Non-pigmented ciliary epithelial cell (primary cell): ENCODE data around the gene NAP1L4.
"Not testable (repeated sequence)": the region's sequence is repeated elsewhere in the genome, so short reads cannot be mapped to it uniquely, and the experiment has no call there.

Source experiments
- DNase-seq: peaks from one replicate; pipeline ENCODE4 v3.0.0-alpha.2; 2010; ENCODE audit warnings: low read depth

The NAP1L4 gene

DNA sequence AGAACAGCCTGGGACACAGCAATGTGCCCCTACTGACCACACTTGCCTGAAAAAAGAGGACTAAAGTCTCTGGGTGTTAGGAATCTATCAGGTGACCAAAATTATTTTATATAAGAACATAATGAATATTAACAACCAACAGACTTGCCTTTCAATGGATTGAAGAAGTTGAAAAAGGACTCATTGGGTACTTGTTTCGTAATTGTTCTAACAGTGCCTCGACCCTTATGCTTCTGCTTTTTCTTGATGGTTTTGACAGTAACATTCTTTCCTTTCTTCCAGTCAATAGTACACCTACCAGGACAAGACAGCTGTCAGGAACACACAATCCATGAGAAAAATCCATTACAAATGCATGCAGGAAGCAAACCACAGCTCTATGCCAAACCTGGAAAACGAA is 33.9 kb downstream of the NAP1L4 start:
- no peak for DNase-seq

DNA sequence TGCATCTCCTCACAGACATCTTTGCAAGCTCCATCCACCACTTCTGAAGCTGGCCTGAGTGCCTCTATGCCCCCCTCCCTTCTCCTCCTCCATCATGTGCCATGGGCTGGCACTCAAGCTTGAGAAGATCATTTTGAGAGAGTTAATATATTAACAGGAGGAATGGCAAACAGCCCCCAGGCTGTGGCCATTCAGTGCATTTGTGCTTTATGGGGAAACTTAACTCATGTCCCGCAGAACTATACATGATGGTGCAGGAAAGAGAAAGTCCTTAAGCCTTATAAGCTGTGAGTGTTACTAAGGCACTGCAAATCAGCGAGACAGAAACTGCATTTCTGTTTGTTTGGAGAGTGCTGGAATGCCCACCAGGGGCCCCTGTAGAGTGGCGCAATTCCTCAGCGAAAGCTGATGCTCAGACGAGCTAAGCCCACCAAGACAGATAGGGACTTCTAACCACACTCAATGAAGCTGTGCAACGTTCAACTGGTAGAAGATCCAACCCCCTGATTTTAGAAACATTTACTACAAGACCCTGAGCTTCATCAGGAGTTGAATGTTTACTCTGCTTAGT is 36.1 kb downstream of the NAP1L4 start:
- DNase-seq: no peak

DNA sequence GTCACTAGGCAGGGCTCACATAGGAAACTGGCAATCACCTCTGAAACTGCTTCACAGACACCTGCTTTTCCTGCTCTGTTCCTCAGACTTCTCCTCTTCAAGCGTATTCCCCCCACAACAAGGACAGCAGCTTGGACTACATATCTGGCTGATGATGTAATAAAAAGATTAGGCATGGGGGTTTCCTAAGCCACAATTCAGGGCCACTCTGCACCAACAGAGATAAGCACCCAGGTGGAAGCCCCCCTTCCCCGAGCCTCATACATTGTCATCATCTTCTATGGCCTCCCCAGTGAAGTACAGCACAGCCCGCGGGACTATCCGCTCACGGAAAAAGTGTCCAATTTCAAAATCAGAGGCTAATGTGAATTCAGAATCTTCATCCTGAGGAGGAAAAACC is 37.9 kb downstream of the NAP1L4 start:
- DNase-seq: no peak

DNA sequence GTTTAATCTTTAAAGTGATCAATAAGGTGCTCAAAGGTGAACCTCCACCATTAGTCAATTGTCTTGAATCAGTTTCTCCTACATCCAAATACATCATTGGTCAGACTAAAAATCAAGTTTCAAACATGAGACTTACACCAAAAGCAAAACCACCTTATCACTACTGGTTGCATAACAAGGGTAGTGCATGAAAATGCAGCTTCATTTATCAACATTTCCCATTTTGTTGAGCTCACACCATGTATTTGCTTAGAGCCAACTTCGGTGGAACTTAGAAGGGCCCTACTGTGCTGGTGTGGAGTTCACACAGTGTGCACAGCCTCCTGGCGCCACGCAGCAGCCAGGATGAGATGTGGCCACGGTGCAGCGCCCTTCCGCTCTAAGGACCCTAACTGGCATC is 39.8 kb downstream of the NAP1L4 start:
- DNase-seq: no peak

DNA sequence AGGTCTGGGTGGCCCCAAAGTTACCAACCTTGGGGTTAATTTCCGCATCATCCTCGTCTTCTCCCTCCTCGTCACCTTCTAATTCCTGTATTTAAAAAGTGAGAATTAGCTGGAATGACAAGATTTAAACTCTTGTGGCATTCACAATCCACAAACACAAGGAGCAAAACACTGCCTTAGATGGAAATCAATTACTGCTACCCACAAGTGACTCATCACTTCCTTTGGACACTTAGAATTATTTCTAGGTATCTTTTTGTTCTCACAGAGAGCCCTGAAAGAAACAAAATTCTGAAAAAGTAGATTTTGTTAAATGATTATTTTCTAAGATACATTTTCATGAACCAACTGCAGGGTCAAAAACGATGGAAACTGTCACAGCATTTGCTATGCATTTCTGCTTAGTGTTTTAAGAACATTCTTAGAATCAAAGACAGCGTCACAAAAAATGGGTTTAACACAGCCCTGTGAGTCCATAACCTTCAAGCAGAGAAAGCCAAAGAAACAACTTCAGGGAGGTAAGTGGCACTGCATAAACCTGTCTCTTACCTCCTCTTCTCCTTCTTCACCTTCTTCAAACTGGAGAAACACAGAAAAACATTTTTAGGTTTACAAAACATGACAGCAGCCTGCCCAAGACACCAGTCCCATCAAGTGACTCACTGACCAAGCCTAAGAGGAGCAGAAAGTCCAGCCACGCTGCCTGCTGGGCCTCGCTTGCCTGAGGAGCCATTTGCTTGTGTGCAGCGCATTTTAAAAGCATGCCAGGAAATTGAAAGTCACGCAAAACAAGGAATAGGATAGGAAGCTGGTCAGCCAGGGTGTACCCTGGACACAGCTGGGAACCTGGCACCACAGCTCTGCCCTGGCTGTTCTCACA is 40.7 kb downstream of the NAP1L4 start:
- no peak for DNase-seq

DNA sequence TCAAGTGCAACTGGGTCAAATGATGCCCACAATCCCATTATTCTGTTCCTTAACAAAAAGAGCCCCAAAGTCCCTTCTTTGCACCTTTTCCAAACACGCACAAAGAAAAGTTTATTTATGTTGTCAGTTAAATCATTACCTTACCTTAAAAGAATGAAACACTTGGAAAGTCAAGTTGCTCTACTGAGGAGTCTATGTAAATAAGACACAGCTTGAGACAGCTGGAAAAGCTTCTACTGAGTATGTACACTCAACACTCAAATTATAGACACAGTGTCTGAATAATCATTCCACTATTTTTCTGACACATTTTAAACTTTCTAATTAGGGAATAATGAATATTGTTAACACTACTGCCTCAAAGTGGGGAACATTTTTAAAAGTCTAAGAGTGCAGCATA is 41.3 kb downstream of the NAP1L4 start:
- DNase-seq: no peak

DNA sequence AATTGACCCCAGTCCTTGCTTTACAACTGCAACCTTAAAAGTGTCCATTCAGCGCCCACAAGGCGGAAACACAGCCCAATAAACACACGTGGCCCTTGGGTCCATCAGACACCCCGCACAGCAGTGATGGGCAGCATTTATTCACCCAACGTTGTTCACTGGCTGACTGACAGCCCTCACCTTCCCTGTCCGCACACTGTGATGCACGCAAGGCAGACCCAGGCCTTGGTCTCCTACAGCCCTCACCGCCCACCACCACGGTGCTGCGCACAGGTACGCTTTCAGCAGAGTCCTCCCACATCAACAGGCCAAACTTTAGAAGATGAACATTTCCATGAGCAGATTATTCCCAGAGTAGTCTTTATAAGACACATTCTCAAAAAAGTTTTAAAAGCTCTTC is 42.2 kb downstream of the NAP1L4 start:
- no peak for DNase-seq

DNA sequence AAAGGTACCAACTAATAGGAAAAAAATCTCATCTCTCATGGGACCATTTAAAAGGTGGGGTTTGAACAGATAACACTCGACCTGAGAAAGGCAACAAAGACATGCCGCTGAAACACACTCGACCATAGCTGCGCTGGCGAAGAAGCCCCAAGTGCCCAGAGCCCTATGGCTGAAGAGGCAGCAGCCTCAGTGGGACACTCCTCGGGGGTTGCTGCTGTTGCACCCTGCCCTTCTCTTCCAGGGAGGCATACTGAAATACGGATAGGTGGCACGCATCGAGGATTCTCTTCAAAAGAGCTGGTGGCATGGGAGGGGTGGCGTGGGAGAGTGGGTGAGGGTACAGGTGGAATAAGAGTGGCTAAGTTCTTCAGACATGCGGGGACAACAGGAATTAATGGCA is 44.4 kb downstream of the NAP1L4 start:
- no peak for DNase-seq

DNA sequence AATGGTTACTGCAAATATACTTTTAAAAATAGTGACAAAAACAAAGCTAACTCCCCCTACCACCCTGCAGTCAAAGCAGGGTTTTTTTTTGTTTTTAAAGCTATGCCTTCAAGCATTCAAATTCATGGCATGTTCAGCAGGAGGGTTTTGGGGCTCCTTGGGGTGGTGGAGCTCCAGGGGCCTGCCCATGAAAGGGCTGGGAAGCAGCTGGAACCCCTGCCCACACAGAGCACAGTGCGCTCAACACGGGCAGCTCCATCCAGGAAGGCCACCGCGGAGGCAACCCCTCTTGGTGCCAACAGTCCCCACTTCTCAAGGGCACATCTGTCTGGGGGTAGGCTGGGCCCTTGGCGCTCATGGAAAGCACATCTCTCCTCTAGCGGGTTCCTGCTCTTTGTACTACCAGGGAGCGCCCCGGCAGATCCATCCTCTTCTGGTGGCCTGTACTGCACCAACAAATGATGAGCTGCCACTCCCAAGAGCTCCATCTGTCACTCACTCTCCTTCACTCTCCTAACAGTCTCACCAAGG is 46.3 kb downstream of the NAP1L4 start:
- DNase-seq: no peak

DNA sequence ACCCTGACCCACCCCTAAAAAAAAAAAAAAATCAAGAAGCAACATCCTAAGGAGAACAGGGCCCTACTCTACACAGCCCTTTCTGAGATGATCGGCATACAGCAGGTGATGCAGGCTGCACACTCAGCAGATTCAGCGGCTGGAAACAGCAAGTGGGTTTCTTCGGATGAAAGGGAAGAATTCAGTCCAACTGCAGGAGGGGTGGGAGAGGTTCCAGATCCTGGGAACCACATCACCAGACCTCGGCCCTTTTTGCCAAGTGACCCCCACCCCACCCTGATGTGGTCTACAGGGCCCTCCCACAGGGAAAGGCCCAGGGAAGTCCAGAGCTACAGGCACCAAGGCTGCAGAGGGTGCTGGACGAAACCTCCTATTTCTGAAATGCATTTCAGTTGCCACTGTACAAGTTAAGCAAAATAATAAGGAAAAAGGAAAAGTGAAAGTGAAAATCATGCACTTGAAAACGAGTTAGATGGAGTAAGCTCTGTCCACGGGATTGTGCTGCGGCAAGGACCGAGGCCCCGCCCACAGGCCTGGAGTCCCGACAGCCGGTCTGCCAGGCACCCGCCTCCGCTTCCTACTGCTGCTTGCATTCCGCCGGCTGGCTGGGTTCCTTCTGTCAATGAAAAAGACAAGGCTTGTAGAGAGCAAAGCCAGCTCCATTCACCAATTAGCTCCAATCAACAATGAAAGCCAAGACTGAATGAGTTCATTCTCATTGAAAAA is 46.9 kb downstream of the NAP1L4 start:
- peak; percentile 75 for DNase-seq

DNA sequence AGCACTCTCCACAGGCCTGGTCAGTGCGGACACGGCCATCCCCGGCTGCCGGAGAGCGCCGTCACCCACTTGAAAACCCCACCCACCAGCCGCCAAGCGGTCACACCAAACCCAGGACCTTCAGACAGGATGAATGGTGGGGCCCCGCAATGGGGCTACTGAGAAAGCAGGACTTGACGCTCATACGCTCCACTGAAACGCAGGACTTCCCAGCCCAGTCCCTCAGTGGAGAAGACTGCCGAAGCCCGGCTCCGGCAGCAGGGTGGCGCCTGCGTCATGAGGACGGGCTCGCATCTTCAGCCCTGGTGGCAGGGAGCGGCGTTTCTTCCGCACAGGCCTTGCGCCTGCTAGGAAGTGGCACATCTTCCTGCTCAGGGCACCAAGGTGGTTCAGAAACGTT is 47.6 kb downstream of the NAP1L4 start:
- DNase-seq: no peak

DNA sequence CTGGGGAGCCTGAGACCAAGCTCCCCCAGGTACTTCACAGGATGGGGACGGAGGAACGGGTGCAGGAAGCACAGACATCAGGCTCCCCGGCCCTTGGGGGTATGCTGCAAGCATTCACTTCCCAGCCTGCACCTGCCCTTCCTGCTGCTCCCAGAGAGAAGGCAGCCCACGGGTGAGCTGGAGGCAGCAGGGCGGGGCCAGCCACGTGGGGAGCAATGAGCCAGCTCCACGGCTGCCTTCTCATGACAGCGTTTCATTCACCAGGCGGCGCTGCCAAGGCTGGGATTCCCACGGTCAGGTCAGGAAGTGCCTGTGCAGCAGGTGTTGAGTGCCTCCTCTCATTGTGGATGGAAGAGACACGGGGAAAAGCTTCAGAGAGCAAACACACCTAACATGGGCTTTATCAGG is 48.4 kb downstream of the NAP1L4 start:
- no peak for DNase-seq

DNA sequence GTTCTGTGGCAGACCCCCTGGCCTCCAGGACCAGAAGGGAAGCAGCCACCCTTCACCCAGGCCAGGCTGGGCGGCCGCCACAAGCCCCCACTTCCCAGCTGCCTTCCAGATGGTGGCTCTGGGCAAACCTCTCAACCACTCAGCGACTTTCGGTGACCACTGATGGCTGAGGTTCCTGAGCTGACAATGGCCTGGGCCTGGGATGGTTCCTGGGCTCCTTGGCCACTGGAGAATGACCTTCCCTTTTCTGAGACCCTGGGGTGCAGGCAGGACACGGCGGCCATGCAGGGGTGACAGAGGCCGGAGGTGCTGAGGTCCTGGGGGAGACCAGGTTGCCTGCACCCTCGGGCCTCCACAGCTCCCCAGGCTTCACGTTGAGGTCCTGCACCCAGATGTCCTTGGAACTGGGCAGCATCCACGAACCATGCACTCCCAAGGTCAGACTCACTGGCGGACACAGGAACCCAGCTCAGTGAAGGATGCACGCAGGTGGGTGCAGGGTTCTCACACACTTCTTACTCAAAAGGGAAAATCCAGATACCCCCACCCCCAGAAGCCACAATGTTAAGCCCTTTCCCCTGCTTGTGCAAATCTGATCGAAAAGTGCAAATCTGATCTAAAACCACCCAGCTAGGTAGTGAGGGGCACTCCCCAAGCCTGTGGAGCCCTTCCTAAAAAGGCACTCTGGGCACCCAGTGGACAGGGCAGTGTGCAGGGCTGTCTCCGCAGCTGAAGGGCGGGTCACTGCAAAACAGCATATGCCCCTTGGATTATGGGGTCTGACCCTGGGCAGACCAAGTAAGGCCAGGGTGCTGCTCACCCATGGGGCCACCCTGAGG is 49.0 kb downstream of the NAP1L4 start:
- no peak for DNase-seq

DNA sequence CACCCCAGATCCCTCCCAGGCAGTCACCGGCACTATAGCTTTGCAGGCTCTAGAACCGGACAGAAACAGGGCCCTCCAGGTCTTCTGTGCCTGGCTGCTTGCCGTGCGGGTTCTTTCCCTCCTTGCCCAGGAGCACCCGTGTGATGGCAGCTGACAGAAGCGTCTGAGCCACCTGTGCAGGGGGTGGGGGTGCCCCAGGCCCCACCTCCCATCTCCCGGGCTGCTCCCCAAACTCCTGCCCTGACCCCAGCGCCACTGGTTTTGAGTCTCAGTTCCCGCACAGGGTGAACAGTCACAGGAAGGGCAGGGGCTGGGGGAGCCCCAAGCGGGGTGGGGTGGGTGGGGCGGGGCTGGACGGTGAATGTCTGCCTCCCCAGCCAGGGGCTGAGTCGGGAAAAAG is 49.7 kb downstream of the NAP1L4 start:
- DNase-seq: no peak

DNA sequence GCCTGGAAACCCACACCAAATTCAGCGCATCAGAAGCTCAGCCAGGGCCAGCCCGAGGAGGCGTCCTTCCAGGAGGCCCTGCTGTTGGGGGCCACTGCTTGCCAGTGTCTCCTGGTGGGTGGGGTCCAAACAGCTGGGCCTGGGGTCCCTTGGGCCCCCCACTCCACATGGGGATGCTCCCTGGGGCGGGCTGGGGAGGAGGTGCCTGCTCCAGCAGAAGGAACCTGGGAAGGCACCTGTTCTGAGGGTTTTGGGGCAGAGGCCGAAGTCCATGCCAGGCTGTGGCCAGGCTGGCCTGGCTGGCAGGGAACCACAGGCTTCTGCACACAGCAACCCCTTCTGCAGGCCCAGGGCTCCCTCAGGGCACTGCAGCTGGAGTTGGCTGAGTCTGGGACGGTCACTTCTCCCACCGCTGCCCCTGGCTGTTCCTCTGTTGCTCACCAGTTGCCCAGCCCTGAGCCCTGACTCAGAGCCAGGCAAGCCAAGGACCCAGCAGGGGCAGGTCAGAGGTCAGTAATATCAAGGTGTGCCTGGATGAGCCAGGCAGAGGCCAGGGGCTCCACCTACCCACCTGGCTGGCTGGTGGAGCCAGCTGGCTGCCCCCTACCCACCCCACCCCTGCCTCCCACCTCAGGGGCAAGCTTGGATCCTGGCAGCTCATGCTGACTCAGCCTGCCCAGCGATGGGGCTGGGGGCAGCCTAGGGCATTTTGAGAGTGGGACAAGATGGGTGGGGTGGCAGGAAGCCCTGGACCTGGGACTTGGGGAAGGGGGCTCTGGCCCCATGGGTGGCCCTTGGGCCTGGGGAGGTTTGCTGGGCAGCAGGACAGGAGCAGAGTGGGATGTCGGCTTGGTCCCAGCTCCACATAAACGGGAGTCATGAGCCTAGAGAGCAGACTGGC is 51.0 kb downstream of the NAP1L4 start:
- DNase-seq: no peak

DNA sequence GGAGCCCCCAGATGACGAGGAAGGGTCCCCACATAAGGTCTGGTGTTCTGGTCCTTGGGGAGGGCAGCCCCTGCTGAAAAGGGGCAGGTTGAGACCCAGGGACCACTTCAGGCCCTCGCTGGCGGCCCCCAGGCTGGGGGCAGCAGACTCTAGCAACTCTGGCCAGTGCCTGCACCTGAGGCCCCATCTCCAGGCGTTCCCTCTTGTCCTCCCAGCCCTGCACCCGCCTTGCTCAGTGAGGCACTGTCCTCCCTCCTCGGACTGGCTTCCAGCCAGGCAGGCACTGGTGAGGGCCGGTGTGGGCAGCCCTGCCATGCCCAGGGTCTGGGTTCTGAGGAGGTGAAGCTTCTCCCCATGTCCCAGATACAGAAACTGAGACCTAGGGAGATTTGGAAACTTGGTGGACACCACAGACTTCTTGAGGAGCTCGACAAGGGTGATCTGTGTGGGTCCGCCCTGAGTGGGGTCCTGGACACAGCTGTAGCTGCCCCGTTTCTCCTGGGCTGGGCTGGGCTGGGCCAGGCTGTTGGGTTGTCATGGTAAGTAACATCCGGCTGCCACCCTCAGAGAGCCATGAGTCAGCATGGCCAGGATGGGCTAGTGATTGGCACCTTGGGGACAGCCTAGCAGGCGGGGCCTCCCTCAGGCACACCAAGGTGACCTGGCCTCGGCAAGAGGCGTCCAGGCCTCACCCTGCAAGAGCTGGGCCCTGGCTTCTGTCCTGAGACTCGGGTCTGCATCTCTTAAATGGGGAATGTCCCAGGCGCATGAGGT is 51.8 kb downstream of the NAP1L4 start:
- no peak for DNase-seq

DNA sequence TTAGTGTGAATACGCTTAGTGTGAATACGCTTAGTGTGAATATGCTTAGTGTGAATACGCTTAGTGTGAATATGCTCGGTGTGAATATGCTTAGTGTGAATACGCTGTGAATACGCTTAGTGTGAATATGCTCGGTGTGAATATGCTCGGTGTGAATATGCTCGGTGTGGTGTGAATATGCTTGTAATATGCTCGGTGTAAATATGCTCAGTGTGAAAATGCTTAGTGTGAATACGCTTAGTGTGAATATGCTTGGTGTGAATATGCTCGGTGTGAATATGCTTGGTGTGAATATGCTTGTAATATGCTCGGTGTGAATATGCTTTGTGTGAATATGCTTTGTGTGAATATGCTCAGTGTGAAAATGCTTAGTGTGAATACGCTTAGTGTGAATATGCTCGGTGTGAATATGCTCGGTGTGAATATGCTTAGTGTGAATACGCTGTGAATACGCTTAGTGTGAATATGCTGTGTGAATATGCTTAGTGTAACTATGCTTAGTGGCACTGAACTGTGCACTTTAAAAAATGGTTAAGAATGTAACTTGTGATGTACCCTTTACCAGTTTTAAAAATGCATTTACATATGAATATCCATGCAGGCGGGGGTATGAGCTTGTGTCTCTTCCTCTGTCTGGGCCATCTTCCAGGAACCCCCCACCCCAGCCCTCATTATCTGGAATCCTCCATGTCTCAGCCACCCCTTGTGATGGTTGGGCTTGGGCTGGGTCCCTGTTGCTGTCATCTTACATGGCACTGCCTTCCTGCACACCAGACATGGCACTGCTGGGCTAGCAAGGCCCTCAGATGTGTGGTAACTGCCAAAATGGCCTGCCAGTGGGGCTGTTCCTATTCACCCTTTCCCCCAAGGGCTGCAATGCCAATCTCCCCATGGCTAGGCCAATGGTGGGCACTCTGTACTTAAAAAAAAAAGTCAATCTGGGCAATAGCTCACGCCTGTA is 53.4 kb downstream of the NAP1L4 start:
- not testable (repeated sequence) for DNase-seq

DNA sequence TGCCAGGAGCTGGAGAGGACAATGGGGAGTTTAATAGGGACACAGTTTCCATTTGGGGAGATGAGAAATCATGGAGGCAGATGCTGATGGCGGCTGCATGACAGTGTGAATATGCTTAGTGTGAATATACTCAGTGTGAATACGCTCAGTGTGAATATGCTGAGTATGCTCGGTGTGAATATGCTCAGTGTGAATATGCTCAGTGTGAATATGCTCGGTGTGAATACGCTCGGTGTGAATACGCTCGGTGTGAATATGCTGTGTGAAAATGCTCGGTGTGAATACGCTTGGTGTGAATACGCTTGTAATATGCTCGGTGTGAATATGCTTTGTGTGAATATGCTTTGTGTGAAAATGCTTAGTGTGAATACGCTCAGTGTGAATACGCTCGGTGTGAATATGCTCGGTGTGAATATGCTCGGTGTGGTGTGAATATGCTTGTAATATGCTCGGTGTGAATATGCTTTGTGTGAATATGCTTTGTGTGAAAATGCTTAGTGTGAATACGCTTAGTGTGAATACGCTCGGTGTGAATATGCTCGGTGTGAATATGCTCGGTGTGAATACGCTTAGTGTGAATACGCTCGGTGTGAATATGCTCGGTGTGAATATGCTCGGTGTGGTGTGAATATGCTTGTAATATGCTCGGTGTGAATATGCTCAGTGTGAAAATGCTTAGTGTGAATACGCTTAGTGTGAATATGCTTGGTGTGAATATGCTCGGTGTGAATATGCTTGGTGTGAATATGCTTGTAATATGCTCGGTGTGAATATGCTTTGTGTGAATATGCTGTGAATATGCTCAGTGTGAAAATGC is 54.3 kb downstream of the NAP1L4 start:
- DNase-seq: not testable (repeated sequence)
